Liver (tissue), 9 donors: ENCODE measurements around the gene MAST2. TPM values are rescaled to one million over a fixed set of nuclear protein-coding genes. Genes with fewer than 3 reads are reported as not detected.

Experiments
- DNase-seq: peaks from one replicate; pipeline ENCODE4 v3.0.0-alpha.2; 2017; ENCODE audit warnings: low spot score
- H3K27ac ChIP-seq, 2 donors: one replicate each; pipeline ENCODE4 v1.7.0; 2013; ENCODE audit warnings: inconsistent platforms in 2 of 2, low read length in 2 of 2, control low read depth in 1 of 2, low read depth in 1 of 2, mild to moderate bottlenecking in 1 of 2
- H3K27me3 ChIP-seq, 4 donors: one replicate each; pipeline versions ENCODE4 v1.6.1 to v1.7.0; 2013; ENCODE audit warnings: low read length in 3 of 4, inconsistent platforms in 1 of 4, mild to moderate bottlenecking in 1 of 4, moderate library complexity in 1 of 4; ENCODE audit not compliant: control insufficient read depth in 4 of 4, insufficient read depth in 4 of 4
- H3K36me3 ChIP-seq, 4 donors: one replicate each; pipeline versions ENCODE4 v1.6.1 to v1.7.0; 2013; ENCODE audit warnings: low read length in 3 of 4, mild to moderate bottlenecking in 3 of 4, low read depth in 1 of 4, moderate library complexity in 1 of 4; ENCODE audit not compliant: control insufficient read depth in 4 of 4, insufficient read depth in 3 of 4
- H3K4me1 ChIP-seq, 4 donors: one replicate each; pipeline versions ENCODE4 v1.6.1 to v1.7.0; 2013; ENCODE audit warnings: low read length in 3 of 4, mild to moderate bottlenecking in 3 of 4, moderate library complexity in 1 of 4; ENCODE audit not compliant: control insufficient read depth in 4 of 4, insufficient read depth in 4 of 4
- H3K4me3 ChIP-seq, 3 donors: one replicate each; pipeline versions ENCODE4 v1.6.1 to v1.7.0; 2013; ENCODE audit warnings: low read length in 3 of 3, control low read depth in 1 of 3, low read depth in 1 of 3, mild to moderate bottlenecking in 1 of 3
- H3K9ac ChIP-seq, 2 donors: one replicate each; pipeline ENCODE4 v1.7.0; 2013; ENCODE audit warnings: low read length in 2 of 2, mild to moderate bottlenecking in 2 of 2, moderate library complexity in 2 of 2, control low read depth in 1 of 2, low read depth in 1 of 2
- H3K9me3 ChIP-seq, 4 donors: one replicate each; pipeline versions ENCODE4 v1.6.1 to v1.7.0; 2013; ENCODE audit warnings: low read length in 3 of 4; ENCODE audit not compliant: control insufficient read depth in 4 of 4
- EGR1 ChIP-seq, 2 donors: IDR thresholded peaks; 2 replicates each; pipeline ENCODE4 v1.6.1; 2016 to 2018; ENCODE audit warnings: antibody characterized with exemption in 2 of 2, low read depth in 2 of 2
- FOXA1 ChIP-seq: IDR thresholded peaks from 2 replicates; pipeline ENCODE4 v1.6.1; 2016; ENCODE audit warnings: antibody characterized with exemption
- FOXA2 ChIP-seq: IDR thresholded peaks from 2 replicates; pipeline ENCODE4 v1.6.1; 2016; ENCODE audit warnings: antibody characterized with exemption
- GABPA ChIP-seq, 2 donors: IDR thresholded peaks in 1 of 2; conservative IDR thresholded peaks in 1 of 2; 2 replicates each; pipeline ENCODE4 v1.6.1; 2016; ENCODE audit warnings: antibody characterized with exemption in 2 of 2, mild to moderate bottlenecking in 1 of 2, moderate library complexity in 1 of 2
- HNF4A ChIP-seq, 2 donors: conservative IDR thresholded peaks; 2 replicates each; pipeline ENCODE4 v1.6.1; 2016; ENCODE audit warnings: antibody characterized with exemption in 2 of 2, mild to moderate bottlenecking in 2 of 2
- JUND ChIP-seq, 2 donors: IDR thresholded peaks; 2 replicates each; pipeline ENCODE4 v1.6.1; 2016; ENCODE audit warnings: antibody characterized with exemption in 2 of 2
- NR2F2 ChIP-seq: IDR thresholded peaks from 2 replicates; pipeline ENCODE4 v1.6.1; 2016; ENCODE audit warnings: antibody characterized with exemption
- RXRA ChIP-seq, 2 donors: IDR thresholded peaks; 2 replicates each; pipeline ENCODE4 v1.6.1; 2017 to 2018; ENCODE audit warnings: antibody characterized with exemption in 2 of 2, mild to moderate bottlenecking in 1 of 2
- SP1 ChIP-seq: IDR thresholded peaks from 2 replicates; pipeline ENCODE4 v1.6.1; 2018; ENCODE audit warnings: antibody characterized with exemption, mild to moderate bottlenecking
- TAF1 ChIP-seq: conservative IDR thresholded peaks from 2 replicates; pipeline ENCODE4 v1.6.1; 2016; ENCODE audit warnings: antibody characterized with exemption, mild to moderate bottlenecking
- YY1 ChIP-seq: IDR thresholded peaks from 2 replicates; pipeline ENCODE4 v1.6.1; 2016; ENCODE audit warnings: antibody characterized with exemption, mild to moderate bottlenecking
- WGBS: extraction: QIAGEN DNeasy Blood & Tissue Kit; methylation state at CpG from one replicate; pipeline ENCODE4 v1.1.7; 2013; 5-methylcytosine and 5-hydroxymethylcytosine counted together
- polyA plus RNA-seq, 2 donors: library from polyadenylated mRNA; stranded (reverse) in 1 of 2; unstranded in 1 of 2; fragments of 200-250 nt in 1 of 2; fragments of >200 nt in 1 of 2; fragmentation: Nextera tagmentation in 1 of 2; extraction: Ambion mirVana in 1 of 2; gene quantifications; one replicate each; pipeline versions ENCODE4 v1.2.1 to v1.2.3, GENCODE V29; 2013 to 2015
- total RNA-seq, 2 donors: library from RNA; depleted of rRNA; stranded (reverse); fragments of >200 nt; gene quantifications; one replicate each; pipeline ENCODE4 v1.2.3, GENCODE V29; 2014
- TF ChIP-seq, protein P1 (sequence below): IDR thresholded peaks from 2 replicates; pipeline ENCODE4 v1.6.1; 2016; ENCODE audit warnings: antibody characterized with exemption
- TF ChIP-seq, protein P2 (sequence below): IDR thresholded peaks from 2 replicates; pipeline ENCODE4 v1.6.1; 2016; ENCODE audit warnings: antibody characterized with exemption
- TF ChIP-seq, protein P3 (sequence below): fragments of 150-350 bp; IDR thresholded peaks from 2 replicates; pipeline ENCODE4 v1.5.1; 2017; ENCODE audit warnings: improper control_type of control experiment, low read depth, low read length; ENCODE audit not compliant: missing input control
- TF ChIP-seq, protein P4 (sequence below): IDR thresholded peaks from 2 replicates; pipeline ENCODE4 v1.6.1; 2016; ENCODE audit warnings: antibody characterized with exemption
- TF ChIP-seq, protein P5 (sequence below): IDR thresholded peaks from 2 replicates; pipeline ENCODE4 v1.6.1; 2016; ENCODE audit warnings: antibody characterized with exemption, mild to moderate bottlenecking
- donor health status: healthy.
- donor health status: healthy.
- donor health status: healthy.
- donor health status: healthy.
- donor health status: healthy.

MAST2 gene
- total and polyA plus RNA-seq, 4 donors: 4.8 to 9.6 (median 5.7) TPM

DNA sequence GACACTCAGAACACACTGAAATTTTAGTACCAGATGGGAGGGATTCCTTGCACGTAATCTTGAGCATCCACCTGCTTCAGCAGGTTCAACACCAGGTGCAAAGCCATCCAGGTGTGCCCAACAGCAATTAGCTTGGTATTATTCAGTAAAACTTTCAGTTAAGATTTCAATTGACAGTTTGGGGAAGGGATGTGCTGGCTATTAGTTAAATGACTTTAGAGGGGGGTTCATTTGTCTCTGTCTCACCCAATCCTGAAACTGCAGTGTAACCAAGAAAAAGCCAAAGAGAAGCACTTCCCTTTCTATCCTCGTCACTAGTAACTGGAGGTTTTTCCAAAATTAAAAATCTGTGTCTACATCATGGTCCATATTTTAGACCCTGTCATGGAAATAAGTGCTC is 238.1 kb downstream of the MAST2 start:
- H3K9me3 ChIP-seq: no peaks in the 10 kb centered on the region
- no peaks in the 10 kb centered on the region for H3K27me3 ChIP-seq
- TF ChIP-seq, protein P1, sequence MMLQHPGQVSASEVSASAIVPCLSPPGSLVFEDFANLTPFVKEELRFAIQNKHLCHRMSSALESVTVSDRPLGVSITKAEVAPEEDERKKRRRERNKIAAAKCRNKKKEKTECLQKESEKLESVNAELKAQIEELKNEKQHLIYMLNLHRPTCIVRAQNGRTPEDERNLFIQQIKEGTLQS: no peak
- TF ChIP-seq FOXA2: no peak
- TF ChIP-seq YY1: no peak
- TF ChIP-seq, protein P2, sequence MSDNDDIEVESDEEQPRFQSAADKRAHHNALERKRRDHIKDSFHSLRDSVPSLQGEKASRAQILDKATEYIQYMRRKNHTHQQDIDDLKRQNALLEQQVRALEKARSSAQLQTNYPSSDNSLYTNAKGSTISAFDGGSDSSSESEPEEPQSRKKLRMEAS: no peak
- TF ChIP-seq FOXA1: no peak
- TF ChIP-seq SP1: no peak
- TF ChIP-seq, protein P3, sequence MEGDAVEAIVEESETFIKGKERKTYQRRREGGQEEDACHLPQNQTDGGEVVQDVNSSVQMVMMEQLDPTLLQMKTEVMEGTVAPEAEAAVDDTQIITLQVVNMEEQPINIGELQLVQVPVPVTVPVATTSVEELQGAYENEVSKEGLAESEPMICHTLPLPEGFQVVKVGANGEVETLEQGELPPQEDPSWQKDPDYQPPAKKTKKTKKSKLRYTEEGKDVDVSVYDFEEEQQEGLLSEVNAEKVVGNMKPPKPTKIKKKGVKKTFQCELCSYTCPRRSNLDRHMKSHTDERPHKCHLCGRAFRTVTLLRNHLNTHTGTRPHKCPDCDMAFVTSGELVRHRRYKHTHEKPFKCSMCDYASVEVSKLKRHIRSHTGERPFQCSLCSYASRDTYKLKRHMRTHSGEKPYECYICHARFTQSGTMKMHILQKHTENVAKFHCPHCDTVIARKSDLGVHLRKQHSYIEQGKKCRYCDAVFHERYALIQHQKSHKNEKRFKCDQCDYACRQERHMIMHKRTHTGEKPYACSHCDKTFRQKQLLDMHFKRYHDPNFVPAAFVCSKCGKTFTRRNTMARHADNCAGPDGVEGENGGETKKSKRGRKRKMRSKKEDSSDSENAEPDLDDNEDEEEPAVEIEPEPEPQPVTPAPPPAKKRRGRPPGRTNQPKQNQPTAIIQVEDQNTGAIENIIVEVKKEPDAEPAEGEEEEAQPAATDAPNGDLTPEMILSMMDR: no peak
- TF ChIP-seq, protein P4, sequence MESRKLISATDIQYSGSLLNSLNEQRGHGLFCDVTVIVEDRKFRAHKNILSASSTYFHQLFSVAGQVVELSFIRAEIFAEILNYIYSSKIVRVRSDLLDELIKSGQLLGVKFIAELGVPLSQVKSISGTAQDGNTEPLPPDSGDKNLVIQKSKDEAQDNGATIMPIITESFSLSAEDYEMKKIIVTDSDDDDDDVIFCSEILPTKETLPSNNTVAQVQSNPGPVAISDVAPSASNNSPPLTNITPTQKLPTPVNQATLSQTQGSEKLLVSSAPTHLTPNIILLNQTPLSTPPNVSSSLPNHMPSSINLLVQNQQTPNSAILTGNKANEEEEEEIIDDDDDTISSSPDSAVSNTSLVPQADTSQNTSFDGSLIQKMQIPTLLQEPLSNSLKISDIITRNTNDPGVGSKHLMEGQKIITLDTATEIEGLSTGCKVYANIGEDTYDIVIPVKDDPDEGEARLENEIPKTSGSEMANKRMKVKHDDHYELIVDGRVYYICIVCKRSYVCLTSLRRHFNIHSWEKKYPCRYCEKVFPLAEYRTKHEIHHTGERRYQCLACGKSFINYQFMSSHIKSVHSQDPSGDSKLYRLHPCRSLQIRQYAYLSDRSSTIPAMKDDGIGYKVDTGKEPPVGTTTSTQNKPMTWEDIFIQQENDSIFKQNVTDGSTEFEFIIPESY: no peak
- TF ChIP-seq HNF4A (conservative IDR thresholded peaks at IDR 0.05): no peak
- TF ChIP-seq EGR1 (IDR thresholded peaks at IDR 0.05; ENCODE audit: low read depth in 2 of 2): no peak
- TF ChIP-seq, protein P5, sequence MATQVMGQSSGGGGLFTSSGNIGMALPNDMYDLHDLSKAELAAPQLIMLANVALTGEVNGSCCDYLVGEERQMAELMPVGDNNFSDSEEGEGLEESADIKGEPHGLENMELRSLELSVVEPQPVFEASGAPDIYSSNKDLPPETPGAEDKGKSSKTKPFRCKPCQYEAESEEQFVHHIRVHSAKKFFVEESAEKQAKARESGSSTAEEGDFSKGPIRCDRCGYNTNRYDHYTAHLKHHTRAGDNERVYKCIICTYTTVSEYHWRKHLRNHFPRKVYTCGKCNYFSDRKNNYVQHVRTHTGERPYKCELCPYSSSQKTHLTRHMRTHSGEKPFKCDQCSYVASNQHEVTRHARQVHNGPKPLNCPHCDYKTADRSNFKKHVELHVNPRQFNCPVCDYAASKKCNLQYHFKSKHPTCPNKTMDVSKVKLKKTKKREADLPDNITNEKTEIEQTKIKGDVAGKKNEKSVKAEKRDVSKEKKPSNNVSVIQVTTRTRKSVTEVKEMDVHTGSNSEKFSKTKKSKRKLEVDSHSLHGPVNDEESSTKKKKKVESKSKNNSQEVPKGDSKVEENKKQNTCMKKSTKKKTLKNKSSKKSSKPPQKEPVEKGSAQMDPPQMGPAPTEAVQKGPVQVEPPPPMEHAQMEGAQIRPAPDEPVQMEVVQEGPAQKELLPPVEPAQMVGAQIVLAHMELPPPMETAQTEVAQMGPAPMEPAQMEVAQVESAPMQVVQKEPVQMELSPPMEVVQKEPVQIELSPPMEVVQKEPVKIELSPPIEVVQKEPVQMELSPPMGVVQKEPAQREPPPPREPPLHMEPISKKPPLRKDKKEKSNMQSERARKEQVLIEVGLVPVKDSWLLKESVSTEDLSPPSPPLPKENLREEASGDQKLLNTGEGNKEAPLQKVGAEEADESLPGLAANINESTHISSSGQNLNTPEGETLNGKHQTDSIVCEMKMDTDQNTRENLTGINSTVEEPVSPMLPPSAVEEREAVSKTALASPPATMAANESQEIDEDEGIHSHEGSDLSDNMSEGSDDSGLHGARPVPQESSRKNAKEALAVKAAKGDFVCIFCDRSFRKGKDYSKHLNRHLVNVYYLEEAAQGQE: no peak
- H3K27ac ChIP-seq: no peak overlapping the region
- WGBS: 92% methylated on average over 2 of the region's 2 CpGs
- no peak for DNase-seq
- H3K4me1 ChIP-seq: peaks cover 0 to 5% (median 2%) of the 10 kb centered on the region in 4 donors
- no peak overlapping the region for H3K4me3 ChIP-seq
- H3K9ac ChIP-seq: no peak overlapping the region
- H3K36me3 ChIP-seq: no peaks in the 10 kb centered on the region

DNA sequence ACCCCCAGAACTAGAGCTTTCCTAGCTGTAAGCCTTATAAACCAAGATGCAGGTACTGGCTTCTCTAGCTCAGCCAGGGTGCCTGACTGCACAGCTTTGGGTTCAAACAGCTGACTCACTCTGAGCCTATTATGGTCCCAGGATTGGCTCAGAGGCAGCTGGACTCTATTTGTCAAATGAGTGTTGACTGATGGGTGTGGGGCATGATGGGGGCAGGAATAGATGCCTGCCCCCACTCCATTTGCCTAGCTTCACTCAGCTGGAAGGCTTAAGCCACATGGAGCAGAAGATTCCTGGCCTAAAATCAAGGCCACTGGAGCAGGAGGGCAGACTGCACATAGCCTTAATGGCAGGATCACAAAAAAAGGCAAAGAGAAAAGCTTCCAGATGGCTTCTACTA is 238.6 kb downstream of the MAST2 start:
- no peak overlapping the region for H3K27ac ChIP-seq
- H3K36me3 ChIP-seq: no peaks in the 10 kb centered on the region
- H3K4me1 ChIP-seq: peaks cover 0 to 4% (median 2%) of the 10 kb centered on the region in 4 donors
- DNase-seq: no peak
- no peaks in the 10 kb centered on the region for H3K27me3 ChIP-seq
- no peaks in the 10 kb centered on the region for H3K9me3 ChIP-seq
- H3K4me3 ChIP-seq: no peak overlapping the region
- H3K9ac ChIP-seq: no peak overlapping the region
- TF ChIP-seq GABPA (IDR thresholded peaks at IDR 0.05 in 1 of 2, conservative IDR thresholded peaks at IDR 0.05 in 1 of 2) (no peak), RXRA (IDR thresholded peaks at IDR 0.05) (no peak), JUND (IDR thresholded peaks at IDR 0.05) (no peak), SP1 (no peak), TAF1 (no peak), NR2F2 (no peak)
- TF ChIP-seq, protein P5: no peak
- TF ChIP-seq, protein P3: no peak
- TF ChIP-seq, protein P4: no peak
